ENCODE results near the gene WDFY4.

WDFY4 gene

DNA sequence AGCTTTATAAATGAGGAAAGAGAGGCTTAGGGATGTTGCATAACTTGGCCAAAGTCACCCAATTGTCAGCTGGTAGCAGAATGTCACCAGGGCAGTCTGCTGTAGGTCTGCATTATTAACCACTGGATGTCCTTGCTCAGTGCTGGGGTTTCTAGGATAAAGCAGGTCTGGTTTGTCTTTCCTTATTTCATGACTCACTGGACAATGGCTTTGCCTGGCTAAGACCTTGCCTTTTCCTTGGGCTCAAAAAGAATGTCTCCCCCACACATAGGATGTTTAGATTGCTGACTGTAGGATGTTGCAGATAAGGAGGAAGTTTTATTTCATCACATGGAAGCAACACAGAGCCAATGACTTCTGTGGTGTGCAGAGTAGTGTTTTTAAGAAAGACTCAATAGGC, 29.4 kb downstream of the WDFY4 start:
- Mint-ChIP-seq H3K27me3 (peaks cover 12% of the 10 kb centered on the region), H3K36me3 (ENCODE audit: insufficient read depth) (no peaks in the 10 kb centered on the region), H3K9me3 (peaks cover 8% of the 10 kb centered on the region), H3K4me1 (no peaks in the 10 kb centered on the region), H3K27ac (ENCODE audit: low read depth) (no peak overlapping the region), H3K4me3 (no peak overlapping the region)
- ATAC-seq (replicated peaks; ENCODE audit: extremely low read depth, poor library complexity, severe bottlenecking) = no peak
- DNase-seq (ENCODE audit: low spot score in 2 of 2) = no peak

DNA sequence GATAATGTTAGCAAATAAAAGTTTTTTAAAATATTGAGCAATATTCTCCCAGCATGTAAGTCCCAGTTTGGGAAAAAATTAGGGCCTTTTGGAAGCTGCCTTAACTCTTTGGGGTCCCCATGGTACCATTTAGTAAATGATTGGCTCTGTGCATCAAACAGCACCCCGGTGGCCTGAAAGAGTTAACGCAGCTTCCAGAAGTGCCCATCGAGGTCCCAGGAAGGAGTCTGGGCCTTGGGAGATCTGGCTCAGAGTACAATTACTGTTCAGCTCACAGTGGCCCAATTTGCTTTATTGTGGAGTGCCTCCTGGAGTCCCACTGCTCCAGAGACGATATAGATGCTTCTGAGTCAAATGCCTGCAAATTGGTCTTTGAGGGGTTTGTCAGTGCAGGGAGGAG, 31.7 kb downstream of the WDFY4 start:
- Mint-ChIP-seq H3K27me3 (peaks cover 19% of the 10 kb centered on the region), H3K9me3 (peaks cover 8% of the 10 kb centered on the region), H3K36me3 (ENCODE audit: insufficient read depth) (no peaks in the 10 kb centered on the region), H3K4me1 (no peaks in the 10 kb centered on the region), H3K4me3 (no peak overlapping the region), H3K27ac (ENCODE audit: low read depth) (no peak overlapping the region)
- no peak for DNase-seq (ENCODE audit: low spot score in 2 of 2)
- ATAC-seq (replicated peaks; ENCODE audit: extremely low read depth, poor library complexity, severe bottlenecking) = no peak

DNA sequence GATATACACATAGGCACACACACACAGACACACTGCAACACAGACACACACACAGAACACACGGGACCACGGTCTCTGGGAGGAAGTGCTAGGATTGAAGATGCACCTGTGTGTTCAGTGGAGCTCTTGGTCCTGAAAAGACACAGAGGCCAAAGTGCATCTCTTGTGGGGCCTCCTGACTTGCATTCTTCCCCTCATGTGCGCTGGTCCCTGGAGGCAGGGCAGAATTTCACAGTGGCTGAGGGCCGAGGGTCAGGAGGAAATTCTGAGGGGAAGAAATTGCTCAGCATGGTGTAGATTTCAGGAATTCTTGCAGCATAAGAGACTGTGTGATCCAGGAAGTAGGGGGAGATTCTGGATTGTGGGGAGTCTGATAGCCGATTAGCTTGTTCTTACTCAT, 35.9 kb downstream of the WDFY4 start:
- DNase-seq (ENCODE audit: low spot score in 2 of 2) (no peak), ATAC-seq (replicated peaks; ENCODE audit: extremely low read depth, poor library complexity, severe bottlenecking) (no peak)
- no peaks in the 10 kb centered on the region for H3K9me3 Mint-ChIP-seq
- no peak overlapping the region for H3K27ac Mint-ChIP-seq (ENCODE audit: low read depth)
- peaks cover 9% of the 10 kb centered on the region for H3K27me3 Mint-ChIP-seq
- H3K4me1 Mint-ChIP-seq = no peaks in the 10 kb centered on the region
- H3K4me3 Mint-ChIP-seq = no peak overlapping the region
- H3K36me3 Mint-ChIP-seq (ENCODE audit: insufficient read depth) = peaks cover 5% of the 10 kb centered on the region

DNA sequence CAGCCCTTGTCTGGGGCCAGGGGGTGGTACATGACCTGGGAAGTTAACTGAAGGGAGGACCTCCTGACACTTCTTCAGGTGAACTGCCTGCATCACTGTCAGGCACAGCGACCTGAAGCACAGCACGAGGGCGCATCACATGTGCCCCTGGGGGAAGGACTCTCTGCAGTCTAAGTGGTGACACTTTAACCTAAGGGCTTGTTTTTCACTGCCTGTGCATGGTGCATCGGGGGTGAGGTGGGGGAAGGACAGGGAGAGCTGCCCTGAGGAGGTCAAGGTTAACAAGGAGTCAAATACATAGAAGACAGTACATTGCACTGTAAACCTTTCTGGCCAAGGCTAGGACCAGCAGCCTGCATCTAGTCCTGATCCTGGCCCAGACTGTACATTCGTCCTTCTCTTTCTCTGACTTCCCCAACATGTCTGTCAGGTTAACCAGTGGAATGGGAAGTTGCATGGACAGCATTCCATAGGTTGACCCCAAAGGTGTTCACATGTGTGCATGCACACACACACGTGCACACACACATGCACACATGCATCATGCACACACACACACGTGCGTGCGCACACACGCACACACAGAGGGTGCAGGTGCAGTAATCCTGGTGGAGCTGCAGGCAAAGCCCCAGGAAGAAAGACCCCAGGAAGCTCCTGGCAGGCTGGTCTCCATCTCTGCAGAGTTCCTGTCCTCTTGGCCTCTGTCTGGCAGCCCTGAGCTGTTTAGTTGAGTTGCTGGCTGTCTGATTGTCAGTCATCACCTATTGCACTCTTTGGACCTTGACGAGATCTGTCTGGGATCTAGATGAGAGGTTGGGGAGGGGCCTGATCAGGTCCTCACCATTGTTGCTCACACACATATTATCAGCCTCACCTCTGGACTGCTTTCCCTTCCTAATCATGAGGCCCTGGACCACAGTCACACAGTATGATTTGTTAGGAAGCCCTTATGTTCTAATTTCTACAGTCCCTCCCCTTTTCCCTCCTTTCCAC, 37.8 kb downstream of the WDFY4 start:
- no peak for DNase-seq (ENCODE audit: low spot score in 2 of 2)
- Mint-ChIP-seq H3K4me3 (no peak overlapping the region), H3K36me3 (ENCODE audit: insufficient read depth) (peaks cover 8% of the 10 kb centered on the region), H3K27me3 (peaks cover 9% of the 10 kb centered on the region), H3K4me1 (no peaks in the 10 kb centered on the region), H3K9me3 (no peaks in the 10 kb centered on the region), H3K27ac (ENCODE audit: low read depth) (no peak overlapping the region)
- ATAC-seq (replicated peaks; ENCODE audit: extremely low read depth, poor library complexity, severe bottlenecking) = no peak

DNA sequence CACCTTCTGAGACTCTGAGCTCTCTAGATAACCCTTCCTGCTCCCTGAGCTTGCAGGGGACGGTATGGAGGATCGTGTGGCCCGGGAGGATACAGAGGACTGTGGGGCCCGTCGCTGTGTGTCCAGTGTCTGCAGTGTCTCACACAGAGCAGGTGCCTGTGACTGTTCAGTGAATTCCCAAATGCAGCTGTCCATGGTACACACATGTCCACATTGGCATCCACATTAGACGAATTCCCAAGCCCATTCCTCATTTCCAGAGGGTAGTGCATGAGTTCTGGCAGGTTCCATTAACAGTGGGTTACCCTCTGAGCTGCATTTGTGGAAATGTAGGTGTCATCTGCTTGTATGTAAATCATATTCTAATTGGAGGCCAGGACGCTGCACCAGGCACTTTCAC, 39.5 kb downstream of the WDFY4 start:
- H3K9me3 Mint-ChIP-seq = no peaks in the 10 kb centered on the region

DNA sequence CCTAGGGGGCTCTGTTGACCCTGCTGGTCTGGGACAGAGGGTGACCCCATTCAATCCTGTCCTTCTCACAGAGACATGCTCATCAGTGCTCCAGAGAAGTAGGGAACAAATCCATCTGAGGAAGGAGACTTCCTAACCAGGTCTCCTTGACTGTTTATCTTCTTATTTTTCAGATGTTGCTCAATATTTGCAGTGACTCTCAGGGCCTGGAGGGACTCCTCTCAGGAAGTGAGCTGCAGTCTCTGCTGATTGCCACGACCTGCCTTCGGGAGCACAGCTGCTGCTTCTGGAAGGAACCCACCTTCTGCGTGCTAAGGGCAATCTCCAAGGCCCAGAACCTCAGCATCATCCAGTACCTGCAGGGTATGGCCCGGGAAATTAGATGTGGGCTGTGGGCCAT, 41.0 kb downstream of the WDFY4 start:
- H3K9me3 Mint-ChIP-seq = no peaks in the 10 kb centered on the region
- no peak for ATAC-seq (replicated peaks; ENCODE audit: extremely low read depth, poor library complexity, severe bottlenecking)
- H3K27ac Mint-ChIP-seq (ENCODE audit: low read depth) = no peak overlapping the region
- peaks cover 10% of the 10 kb centered on the region for H3K36me3 Mint-ChIP-seq (ENCODE audit: insufficient read depth)
- H3K4me3 Mint-ChIP-seq = no peak overlapping the region
- no peaks in the 10 kb centered on the region for H3K4me1 Mint-ChIP-seq
- H3K27me3 Mint-ChIP-seq = peaks cover 18% of the 10 kb centered on the region
- no peak for DNase-seq (ENCODE audit: low spot score in 2 of 2)

More for the DNA sequence above, 39.5 kb downstream of the WDFY4 start:
- no peak for ATAC-seq (replicated peaks; ENCODE audit: extremely low read depth, poor library complexity, severe bottlenecking)
- Mint-ChIP-seq H3K27ac (ENCODE audit: low read depth) (no peak overlapping the region), H3K4me3 (no peak overlapping the region), H3K4me1 (no peaks in the 10 kb centered on the region), H3K27me3 (peaks cover 15% of the 10 kb centered on the region), H3K36me3 (ENCODE audit: insufficient read depth) (peaks cover 8% of the 10 kb centered on the region)
- DNase-seq (ENCODE audit: low spot score in 2 of 2) = no peak

DNA sequence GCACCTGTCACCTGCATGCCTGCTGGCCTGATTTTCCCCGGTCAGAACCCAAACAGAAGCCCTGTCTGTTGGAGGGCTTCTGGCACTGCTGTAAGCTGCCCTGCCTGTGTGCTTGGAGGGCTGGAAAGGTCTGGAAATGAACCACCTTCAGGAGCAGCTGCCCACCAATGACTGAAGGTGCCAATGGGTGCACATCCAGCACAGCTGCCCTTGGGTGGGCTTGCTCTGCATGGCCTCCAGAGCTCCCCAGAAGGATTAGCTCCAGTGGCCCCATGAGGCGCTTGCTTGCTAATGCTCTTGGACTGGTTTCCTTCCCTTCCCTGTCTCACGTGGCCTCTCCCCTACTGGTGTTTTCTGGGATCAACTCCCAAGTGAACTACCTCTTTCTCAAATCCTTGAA, 43.2 kb downstream of the WDFY4 start:
- H3K4me1 Mint-ChIP-seq = no peaks in the 10 kb centered on the region
- no peak overlapping the region for H3K4me3 Mint-ChIP-seq
- DNase-seq (ENCODE audit: low spot score in 2 of 2) (no peak), ATAC-seq (replicated peaks; ENCODE audit: extremely low read depth, poor library complexity, severe bottlenecking) (no peak)
- peaks cover 12% of the 10 kb centered on the region for H3K36me3 Mint-ChIP-seq (ENCODE audit: insufficient read depth)
- no peak overlapping the region for H3K27ac Mint-ChIP-seq (ENCODE audit: low read depth)
- H3K27me3 Mint-ChIP-seq = peaks cover 24% of the 10 kb centered on the region
- H3K9me3 Mint-ChIP-seq = no peaks in the 10 kb centered on the region

DNA sequence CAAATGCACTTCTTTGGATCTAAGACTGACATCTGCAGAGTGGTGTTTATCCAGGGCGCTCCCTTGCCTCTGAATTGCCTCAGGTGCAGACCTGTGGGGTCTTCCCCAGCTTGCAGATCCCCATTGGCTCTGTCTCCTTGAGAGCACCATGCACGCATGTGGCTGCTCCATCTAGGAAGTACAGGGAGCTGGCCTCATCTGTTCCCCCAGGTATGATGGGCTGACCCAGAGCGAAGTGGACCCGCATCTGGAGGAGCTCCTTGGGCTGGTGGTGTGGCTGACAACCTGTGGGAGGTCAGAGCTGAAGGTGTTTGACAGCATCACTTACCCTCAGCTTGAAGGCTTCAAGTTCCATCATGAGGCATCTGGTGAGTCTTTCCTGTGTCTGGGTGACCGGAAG, 44.5 kb downstream of the WDFY4 start:
- no peaks in the 10 kb centered on the region for H3K4me1 Mint-ChIP-seq

GRCh38 chr10:48729941-48730457, 45.3 kb downstream of the WDFY4 start:
- no peaks in the 10 kb centered on the region for H3K9me3 Mint-ChIP-seq
- peaks cover 7% of the 10 kb centered on the region for H3K36me3 Mint-ChIP-seq (ENCODE audit: insufficient read depth)
- no peaks in the 10 kb centered on the region for H3K4me1 Mint-ChIP-seq
- ATAC-seq (replicated peaks; ENCODE audit: extremely low read depth, poor library complexity, severe bottlenecking) (no peak), DNase-seq (ENCODE audit: low spot score in 2 of 2) (no peak)
- H3K27ac Mint-ChIP-seq (ENCODE audit: low read depth) = no peak overlapping the region
- no peak overlapping the region for H3K4me3 Mint-ChIP-seq
- H3K27me3 Mint-ChIP-seq = peaks cover 24% of the 10 kb centered on the region

More for the DNA sequence above, 44.5 kb downstream of the WDFY4 start:
- peaks cover 12% of the 10 kb centered on the region for H3K36me3 Mint-ChIP-seq (ENCODE audit: insufficient read depth)
- DNase-seq (ENCODE audit: low spot score in 2 of 2) (no peak), ATAC-seq (replicated peaks; ENCODE audit: extremely low read depth, poor library complexity, severe bottlenecking) (no peak)
- no peaks in the 10 kb centered on the region for H3K9me3 Mint-ChIP-seq
- no peak overlapping the region for H3K4me3 Mint-ChIP-seq
- no peak overlapping the region for H3K27ac Mint-ChIP-seq (ENCODE audit: low read depth)
- H3K27me3 Mint-ChIP-seq = peaks cover 24% of the 10 kb centered on the region

- Mint-ChIP-seq H3K27ac (ENCODE audit: low read depth) (no peak overlapping the region), H3K27me3 (peaks cover 24% of the 10 kb centered on the region), H3K4me3 (no peak overlapping the region), H3K9me3 (no peaks in the 10 kb centered on the region), H3K36me3 (ENCODE audit: insufficient read depth) (peaks cover 7% of the 10 kb centered on the region), H3K4me1 (no peaks in the 10 kb centered on the region)
- ATAC-seq (replicated peaks; ENCODE audit: extremely low read depth, poor library complexity, severe bottlenecking) (no peak), DNase-seq (ENCODE audit: low spot score in 2 of 2) (no peak)
These were observed 46.5 kb downstream of the WDFY4 start for GRCh38 chr10:48731141-48731540.

GRCh38 chr10:48731654-48732053, 47.0 kb downstream of the WDFY4 start:
- H3K4me3 Mint-ChIP-seq = no peak overlapping the region
- no peaks in the 10 kb centered on the region for H3K4me1 Mint-ChIP-seq
- ATAC-seq (replicated peaks; ENCODE audit: extremely low read depth, poor library complexity, severe bottlenecking) = no peak
- no peak overlapping the region for H3K27ac Mint-ChIP-seq (ENCODE audit: low read depth)
- no peaks in the 10 kb centered on the region for H3K9me3 Mint-ChIP-seq
- H3K27me3 Mint-ChIP-seq = peaks cover 24% of the 10 kb centered on the region
- peaks cover 7% of the 10 kb centered on the region for H3K36me3 Mint-ChIP-seq (ENCODE audit: insufficient read depth)
- DNase-seq (ENCODE audit: low spot score in 2 of 2) = no peak

DNA sequence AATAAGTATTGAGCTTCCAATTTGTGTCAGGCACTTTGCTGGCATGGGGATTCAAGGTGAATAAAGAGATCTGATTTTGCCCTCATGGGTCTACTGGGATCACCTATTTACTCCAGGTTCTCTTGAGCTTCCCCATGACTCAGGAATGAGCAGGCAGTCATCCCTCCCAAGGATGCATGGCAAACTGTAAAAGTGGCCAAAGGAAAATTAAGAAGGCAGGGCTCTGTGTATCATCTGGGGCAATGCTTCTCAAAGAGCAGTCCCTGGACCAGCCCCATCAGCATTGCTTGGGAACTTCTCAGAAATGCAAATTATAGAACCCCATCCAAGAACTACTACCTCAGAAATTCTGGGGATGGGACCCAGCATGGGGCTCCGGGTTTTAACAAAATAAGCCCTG, 48.7 kb downstream of the WDFY4 start:
- Mint-ChIP-seq H3K27me3 (peaks cover 30% of the 10 kb centered on the region), H3K9me3 (no peaks in the 10 kb centered on the region), H3K27ac (ENCODE audit: low read depth) (no peak overlapping the region), H3K36me3 (ENCODE audit: insufficient read depth) (peaks cover 4% of the 10 kb centered on the region), H3K4me1 (no peaks in the 10 kb centered on the region), H3K4me3 (no peak overlapping the region)
- DNase-seq (ENCODE audit: low spot score in 2 of 2) (no peak), ATAC-seq (replicated peaks; ENCODE audit: extremely low read depth, poor library complexity, severe bottlenecking) (no peak)

DNA sequence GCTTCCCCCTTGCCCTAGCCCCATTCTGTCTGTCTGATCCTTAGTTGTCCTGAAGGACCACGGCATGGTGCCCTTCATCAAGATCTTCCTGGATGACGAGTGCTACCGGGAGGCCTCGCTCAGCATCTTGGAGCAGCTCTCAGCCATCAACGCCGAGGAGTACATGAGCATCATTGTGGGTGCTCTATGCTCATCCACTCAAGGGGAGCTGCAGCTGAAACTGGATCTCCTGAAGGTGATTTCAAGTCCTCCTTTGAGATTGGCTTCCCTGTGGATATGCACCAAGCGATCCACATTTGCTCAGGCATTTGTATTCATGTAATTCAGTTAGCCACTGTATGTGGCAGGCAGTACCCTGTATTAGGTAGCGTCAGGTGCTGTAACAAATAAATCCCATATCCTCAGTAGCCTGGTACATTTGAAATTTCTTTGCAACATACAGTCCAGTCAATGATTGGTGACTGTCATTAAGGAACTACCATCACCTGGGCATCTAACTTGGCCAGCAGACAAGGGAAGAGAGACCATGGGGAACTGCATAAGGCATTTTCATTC, 51.2 kb downstream of the WDFY4 start:
- no peak overlapping the region for H3K4me3 Mint-ChIP-seq
- no peak for DNase-seq (ENCODE audit: low spot score in 2 of 2)
- H3K36me3 Mint-ChIP-seq (ENCODE audit: insufficient read depth) = peaks cover 5% of the 10 kb centered on the region
- no peak overlapping the region for H3K27ac Mint-ChIP-seq (ENCODE audit: low read depth)
- no peaks in the 10 kb centered on the region for H3K4me1 Mint-ChIP-seq
- H3K27me3 Mint-ChIP-seq = peaks cover 33% of the 10 kb centered on the region
- no peak for ATAC-seq (replicated peaks; ENCODE audit: extremely low read depth, poor library complexity, severe bottlenecking)
- no peaks in the 10 kb centered on the region for H3K9me3 Mint-ChIP-seq
